ENCODE data around the gene IKZF3.

IKZF3 gene

GRCh38 chr17:39814497-39814896 lies 49.6 kb downstream of the IKZF3 start:
- DNase-seq (ENCODE audit: low read depth), result no peak

- DNase-seq (ENCODE audit: low read depth), result no peak
Observed at GRCh38 chr17:39813631-39814030, 50.5 kb downstream of the IKZF3 start.

- no peak for DNase-seq (ENCODE audit: low read depth)
Observed at GRCh38 chr17:39812466-39812865, 51.6 kb downstream of the IKZF3 start.

GRCh38 chr17:39810939-39811728 lies 53.0 kb downstream of the IKZF3 start:
- no peak for DNase-seq (ENCODE audit: low read depth)

GRCh38 chr17:39809221-39809620 lies 54.9 kb downstream of the IKZF3 start:
- no peak for DNase-seq (ENCODE audit: low read depth)

- no peak for DNase-seq (ENCODE audit: low read depth)
Observed at GRCh38 chr17:39808409-39808997, 55.6 kb downstream of the IKZF3 start.

- no peak for DNase-seq (ENCODE audit: low read depth)
Observed at GRCh38 chr17:39804839-39805238, 59.3 kb downstream of the IKZF3 start.

- DNase-seq (ENCODE audit: low read depth), result no peak
Observed at GRCh38 chr17:39801055-39801454, 63.1 kb downstream of the IKZF3 start.

GRCh38 chr17:39800540-39800939 lies 63.6 kb downstream of the IKZF3 start:
- DNase-seq (ENCODE audit: low read depth), result no peak

GRCh38 chr17:39799395-39799794 lies 64.7 kb downstream of the IKZF3 start:
- DNase-seq (ENCODE audit: low read depth), result no peak

GRCh38 chr17:39794249-39794970 lies 69.7 kb downstream of the IKZF3 start:
- no peak for DNase-seq (ENCODE audit: low read depth)

- no peak for DNase-seq (ENCODE audit: low read depth)
Observed at GRCh38 chr17:39793301-39793872, 70.7 kb downstream of the IKZF3 start.

- DNase-seq (ENCODE audit: low read depth), result no peak
Observed at GRCh38 chr17:39792526-39793221, 71.4 kb downstream of the IKZF3 start.

GRCh38 chr17:39791111-39791992 lies 72.8 kb downstream of the IKZF3 start:
- DNase-seq (ENCODE audit: low read depth), result no peak

- no peak for DNase-seq (ENCODE audit: low read depth)
Observed at GRCh38 chr17:39787743-39788484, 76.2 kb downstream of the IKZF3 start.

- DNase-seq (ENCODE audit: low read depth), result no peak
Observed at GRCh38 chr17:39787041-39787440, 77.1 kb downstream of the IKZF3 start.

GRCh38 chr17:39782980-39783379 lies 81.1 kb downstream of the IKZF3 start:
- DNase-seq (ENCODE audit: low read depth), result no peak

GRCh38 chr17:39782481-39782880 lies 81.6 kb downstream of the IKZF3 start:
- DNase-seq (ENCODE audit: low read depth), result no peak

- DNase-seq (ENCODE audit: low read depth), result no peak
Observed at GRCh38 chr17:39781861-39782213, 82.3 kb downstream of the IKZF3 start.

- no peak for DNase-seq (ENCODE audit: low read depth)
Observed at GRCh38 chr17:39781031-39781860, 82.9 kb downstream of the IKZF3 start.

Data from HS-5 (cell line).